Measurements from ENCODE around the gene KLRG1.

DNA sequence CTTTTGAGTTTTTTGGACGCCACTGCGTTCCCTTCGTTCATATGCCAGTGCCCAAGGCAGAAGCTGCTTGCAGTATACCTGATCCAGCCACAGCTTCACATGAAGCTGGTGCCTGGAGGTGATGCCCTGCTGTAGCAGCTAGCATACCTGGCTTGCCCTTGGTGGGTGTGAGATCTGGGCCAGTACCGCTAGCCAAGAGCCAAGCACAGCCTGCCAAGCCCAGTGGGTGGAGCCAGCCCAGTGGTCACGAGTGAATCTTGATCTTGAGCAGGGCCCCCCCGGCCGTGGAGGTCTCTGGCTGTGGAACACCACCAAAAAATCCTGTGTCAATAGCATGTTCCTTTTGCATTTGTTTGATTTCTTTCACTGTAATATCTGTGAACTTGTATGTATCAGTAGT lies 32.6 kb upstream of the KLRG1 start:
- TF ChIP-seq ZNF70 (CRISPR knock-in tag; IDR thresholded peaks at IDR 0.05) (no peak), GLIS3 (CRISPR knock-in tag; IDR thresholded peaks at IDR 0.05) (no peak), TCF4 (CRISPR knock-in tag; IDR thresholded peaks at IDR 0.05; ENCODE audit: borderline replicate concordance) (no peak), ZNF565 (CRISPR knock-in tag; conservative IDR thresholded peaks at IDR 0.05; ENCODE audit: low read depth) (no peak), ZNF8 (CRISPR knock-in tag; IDR thresholded peaks at IDR 0.05) (no peak)
- TF ChIP-seq, protein P1, sequence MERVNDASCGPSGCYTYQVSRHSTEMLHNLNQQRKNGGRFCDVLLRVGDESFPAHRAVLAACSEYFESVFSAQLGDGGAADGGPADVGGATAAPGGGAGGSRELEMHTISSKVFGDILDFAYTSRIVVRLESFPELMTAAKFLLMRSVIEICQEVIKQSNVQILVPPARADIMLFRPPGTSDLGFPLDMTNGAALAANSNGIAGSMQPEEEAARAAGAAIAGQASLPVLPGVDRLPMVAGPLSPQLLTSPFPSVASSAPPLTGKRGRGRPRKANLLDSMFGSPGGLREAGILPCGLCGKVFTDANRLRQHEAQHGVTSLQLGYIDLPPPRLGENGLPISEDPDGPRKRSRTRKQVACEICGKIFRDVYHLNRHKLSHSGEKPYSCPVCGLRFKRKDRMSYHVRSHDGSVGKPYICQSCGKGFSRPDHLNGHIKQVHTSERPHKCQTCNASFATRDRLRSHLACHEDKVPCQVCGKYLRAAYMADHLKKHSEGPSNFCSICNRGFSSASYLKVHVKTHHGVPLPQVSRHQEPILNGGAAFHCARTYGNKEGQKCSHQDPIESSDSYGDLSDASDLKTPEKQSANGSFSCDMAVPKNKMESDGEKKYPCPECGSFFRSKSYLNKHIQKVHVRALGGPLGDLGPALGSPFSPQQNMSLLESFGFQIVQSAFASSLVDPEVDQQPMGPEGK (CRISPR knock-in tag; IDR thresholded peaks at IDR 0.05; ENCODE audit: borderline replicate concordance), result no peak

Measured in SK-N-SH treated with all-trans-retinoic acid at 6 μM for 48 hours (cell line).